HEK293T (cell line): Measurements from ENCODE around the gene CCM2L.

Experiments
- CTCF ChIA-PET: fragments of 350-600 bp; formaldehyde crosslinking; extraction: SDS; loops from one replicate; lab custom pipeline; 2021; ENCODE audit warnings: antibody characterized with exemption, inconsistent platforms; lab: Yijun Ruan, JAX
- POLR2A ChIA-PET: fragments of 350-600 bp; formaldehyde crosslinking; extraction: SDS; loops from one replicate; lab custom pipeline; 2020; ENCODE audit warnings: antibody characterized with exemption, inconsistent platforms; lab: Yijun Ruan, JAX
- DNase-seq: peaks from one replicate; pipeline ENCODE4 v3.0.0; 2012; ENCODE audit warnings: mixed read lengths; ENCODE audit errors: extremely low spot score
- ARNT ChIP-seq: fragments of 450-650 bp; IDR thresholded peaks from 2 replicates; pipeline ENCODE4 v1.6.1; 2017; ENCODE audit warnings: mild to moderate bottlenecking
- BHLHE40 ChIP-seq: fragments of 450-650 bp; IDR thresholded peaks from 2 replicates; pipeline ENCODE4 v1.6.1; 2016; ENCODE audit warnings: mild to moderate bottlenecking, moderate library complexity, borderline replicate concordance
- CTBP1 ChIP-seq: fragments of 450-650 bp; IDR thresholded peaks from 2 replicates; pipeline ENCODE4 v1.6.1; 2016; ENCODE audit warnings: borderline replicate concordance
- ELF4 ChIP-seq: fragments of 450-650 bp; IDR thresholded peaks from 2 replicates; pipeline ENCODE4 v1.6.1; 2017; ENCODE audit warnings: antibody characterized with exemption
- FOXA1 ChIP-seq: fragments of 450-650 bp; IDR thresholded peaks from 2 replicates; pipeline ENCODE4 v1.6.1; 2016; ENCODE audit warnings: mild to moderate bottlenecking
- FOXK2 ChIP-seq: fragments of 450-650 bp; IDR thresholded peaks from 2 replicates; pipeline ENCODE4 v1.6.1; 2016; ENCODE audit warnings: mild to moderate bottlenecking
- FOXM1 ChIP-seq: fragments of 450-650 bp; IDR thresholded peaks from 2 replicates; pipeline ENCODE4 v1.6.1; 2017; ENCODE audit warnings: mild to moderate bottlenecking, borderline replicate concordance
- HDGF ChIP-seq: fragments of 450-650 bp; IDR thresholded peaks from 2 replicates; pipeline ENCODE4 v1.6.1; 2017; ENCODE audit warnings: antibody characterized with exemption, borderline replicate concordance
- L3MBTL2 ChIP-seq: fragments of 450-650 bp; conservative IDR thresholded peaks from 2 replicates; pipeline ENCODE4 v1.6.1; 2016; ENCODE audit warnings: mild to moderate bottlenecking
- LEF1 ChIP-seq: fragments of 450-650 bp; IDR thresholded peaks from 2 replicates; pipeline ENCODE4 v1.6.1; 2017; ENCODE audit warnings: mild to moderate bottlenecking, borderline replicate concordance
- NFRKB ChIP-seq: fragments of 450-650 bp; IDR thresholded peaks from 2 replicates; pipeline ENCODE4 v1.6.1; 2016; ENCODE audit warnings: mild to moderate bottlenecking, moderate library complexity
- PKNOX1 ChIP-seq: fragments of 450-650 bp; IDR thresholded peaks from 2 replicates; pipeline ENCODE4 v1.6.1; 2016
- SP1 ChIP-seq: fragments of 450-650 bp; IDR thresholded peaks from 2 replicates; pipeline ENCODE4 v1.6.1; 2017
- SUZ12 ChIP-seq: fragments of 450-650 bp; IDR thresholded peaks from 2 replicates; pipeline ENCODE4 v1.6.1; 2016; ENCODE audit warnings: mild to moderate bottlenecking
- TARDBP ChIP-seq: fragments of 450-650 bp; IDR thresholded peaks from 2 replicates; pipeline ENCODE4 v1.6.1; 2016
- ZNF384 ChIP-seq: fragments of 450-650 bp; IDR thresholded peaks from 2 replicates; pipeline ENCODE4 v1.6.1; 2016

The CCM2L gene

DNA sequence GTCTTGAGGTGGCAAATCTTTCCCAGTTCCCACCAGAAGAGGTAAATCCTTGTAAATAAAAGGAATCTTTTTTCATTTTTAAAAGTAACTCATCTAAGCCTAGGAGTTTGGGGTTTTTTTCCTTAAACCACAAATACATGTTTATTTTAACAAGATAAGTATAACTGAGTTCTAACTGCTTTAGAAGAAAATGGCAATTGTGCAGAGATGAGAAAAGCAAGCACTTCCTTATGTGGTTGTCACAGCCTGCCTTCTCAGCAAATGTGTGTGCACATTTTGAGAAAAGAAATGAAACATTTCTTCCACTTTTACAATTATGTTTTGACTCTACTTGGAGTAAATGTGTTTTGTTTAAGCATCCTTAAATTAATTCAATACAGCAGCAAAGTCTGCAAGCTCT is 59.5 kb downstream of the CCM2L start:
- ChIA-PET CTCF (no interaction called here), POLR2A (no interaction called here)
- TF ChIP-seq TARDBP, result no peak
- TF ChIP-seq FOXK2, result no peak
- TF ChIP-seq SP1, result no peak
- TF ChIP-seq HDGF, result no peak
- TF ChIP-seq ZNF384, result no peak
- TF ChIP-seq LEF1, result no peak
- TF ChIP-seq BHLHE40, result no peak
- no peak for TF ChIP-seq L3MBTL2
- TF ChIP-seq ARNT, result no peak
- no peak for TF ChIP-seq CTBP1
- no peak for TF ChIP-seq NFRKB
- no peak for TF ChIP-seq FOXM1
- TF ChIP-seq PKNOX1, result no peak
- TF ChIP-seq FOXA1, result no peak
- DNase-seq, result no peak

DNA sequence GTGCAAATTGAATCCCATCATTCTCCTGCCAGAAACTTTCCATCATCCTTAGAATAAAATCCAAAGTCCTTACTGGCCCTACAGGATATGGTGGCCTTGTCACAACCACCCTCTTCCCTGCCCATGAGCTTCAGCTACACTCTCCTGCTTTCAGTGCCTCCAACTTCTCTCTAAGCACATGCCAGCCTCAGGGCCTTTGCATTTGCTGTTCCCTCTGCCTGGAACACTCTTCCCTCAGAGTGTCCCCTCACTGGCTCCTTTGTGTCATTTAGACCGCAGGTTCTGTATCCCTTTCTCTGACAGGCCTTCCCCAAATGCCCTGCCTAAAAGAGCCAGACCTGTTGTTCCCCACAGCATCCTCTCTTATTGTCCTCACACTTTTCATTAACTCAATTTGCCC is 60.0 kb downstream of the CCM2L start:
- POLR2A ChIA-PET, result no interaction called here
- TF ChIP-seq NFRKB (no peak), L3MBTL2 (no peak), FOXA1 (no peak), ELF4 (no peak), CTBP1 (no peak), PKNOX1 (no peak), LEF1 (no peak), SUZ12 (no peak)
- DNase-seq, result no peak
- CTCF ChIA-PET, result no interaction called here

DNA sequence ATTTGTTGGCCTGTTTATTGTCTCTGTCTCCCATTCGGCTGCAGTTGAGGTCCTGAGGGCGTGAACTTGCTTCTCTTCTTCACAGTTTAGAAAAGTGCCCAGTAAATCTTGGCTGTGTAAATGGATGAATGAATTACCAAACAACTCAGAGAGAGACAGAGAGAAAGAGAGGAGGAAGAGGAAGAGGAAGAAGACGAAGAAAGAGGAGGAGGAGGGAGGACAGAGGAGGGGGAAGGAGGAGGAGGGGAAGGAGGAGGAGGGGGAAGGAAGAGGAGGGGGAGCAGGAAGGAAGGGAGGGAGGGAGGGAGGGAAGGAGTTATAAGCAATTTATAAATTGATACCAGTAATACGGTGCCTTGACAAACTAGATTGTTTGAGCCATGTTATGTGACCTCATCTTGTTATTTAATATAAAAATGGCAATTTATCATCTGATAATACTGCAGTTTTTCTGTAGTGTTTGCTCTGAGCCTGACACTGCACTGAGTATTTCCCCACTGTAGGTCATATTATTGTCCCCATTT is 60.5 kb downstream of the CCM2L start:
- DNase-seq, result no peak
- no peak for TF ChIP-seq FOXA1
- POLR2A ChIA-PET, result no interaction called here
- CTCF ChIA-PET, result no interaction called here

DNA sequence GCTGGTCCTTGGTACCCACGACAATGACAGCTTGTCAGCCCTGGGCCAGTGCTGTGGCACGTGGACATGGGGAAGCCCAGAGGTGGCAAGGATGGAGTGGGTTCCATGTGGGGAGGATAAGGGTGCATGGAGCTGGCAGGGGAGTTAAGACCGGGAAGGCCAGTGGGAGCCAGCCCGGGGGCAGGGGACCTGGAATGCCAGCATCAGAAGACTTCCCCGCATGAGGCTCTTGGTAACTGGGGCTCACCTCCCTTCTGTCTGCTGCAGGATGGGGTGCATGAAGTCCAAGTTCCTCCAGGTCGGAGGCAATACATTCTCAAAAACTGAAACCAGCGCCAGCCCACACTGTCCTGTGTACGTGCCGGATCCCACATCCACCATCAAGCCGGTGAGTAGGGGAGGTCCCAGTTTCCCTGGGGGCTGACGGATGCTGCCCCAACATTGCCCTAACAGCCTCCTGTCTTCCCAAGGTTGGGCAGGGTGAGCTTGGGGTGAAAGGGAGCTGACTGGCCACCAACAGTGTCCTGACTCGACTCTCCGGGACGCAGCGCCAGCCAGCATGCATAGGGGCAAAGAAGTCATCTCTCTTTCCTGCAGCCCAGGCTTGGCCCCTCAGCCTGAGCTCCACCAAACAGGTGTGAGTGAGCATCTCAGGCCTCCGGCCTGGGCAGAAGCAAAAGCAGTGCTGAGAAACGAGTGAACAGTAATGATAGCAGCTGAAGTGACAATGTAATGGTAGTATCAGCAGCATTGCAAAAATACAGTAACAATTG is 61.3 kb downstream of the CCM2L start:
- ChIA-PET POLR2A (no interaction called here), CTCF (no interaction called here)
- DNase-seq, result no peak
- no peak for TF ChIP-seq PKNOX1
- no peak for TF ChIP-seq HDGF
- TF ChIP-seq SUZ12, result no peak
- TF ChIP-seq L3MBTL2, result no peak
- TF ChIP-seq CTBP1, result no peak

DNA sequence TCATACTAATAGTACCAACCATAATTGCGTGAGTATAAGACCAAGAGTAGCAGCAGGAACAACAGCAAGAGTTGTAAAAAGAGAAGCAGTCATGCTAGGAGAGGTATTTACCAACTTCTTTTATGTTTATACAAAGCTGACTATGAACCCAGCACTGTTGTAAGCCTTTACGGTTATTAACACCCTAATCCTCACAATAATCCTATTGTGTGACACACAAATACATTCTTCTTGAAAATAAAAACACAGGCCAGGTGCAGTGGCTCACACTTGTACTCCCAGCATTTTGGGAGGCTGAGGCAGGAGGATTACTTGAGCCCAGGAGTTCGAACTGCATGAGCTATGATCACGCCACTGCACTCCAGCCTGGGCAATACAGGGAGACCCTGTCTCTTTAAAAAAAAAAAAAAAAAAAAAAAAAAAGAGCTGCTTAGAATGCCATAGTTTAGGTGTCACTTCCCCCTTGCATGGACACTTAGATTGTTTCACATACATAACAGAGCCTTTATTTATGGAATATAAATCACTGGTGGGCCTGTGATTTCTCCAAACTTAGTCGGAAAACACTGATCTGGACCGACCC is 62.0 kb downstream of the CCM2L start:
- POLR2A ChIA-PET, result no interaction called here
- TF ChIP-seq ZNF384 (peak; percentile 51; the same call in 1 of the 2 replicates), HDGF (no peak), SUZ12 (no peak), NFRKB (no peak), CTBP1 (no peak)
- CTCF ChIA-PET, result no interaction called here
- DNase-seq, result no peak

- CTCF ChIA-PET, result no interaction called here
- no peak for DNase-seq
- TF ChIP-seq ARNT, result no peak
- POLR2A ChIA-PET, result no interaction called here
These were observed 65.3 kb downstream of the CCM2L start for GRCh38 chr20:32075534-32075933.

DNA sequence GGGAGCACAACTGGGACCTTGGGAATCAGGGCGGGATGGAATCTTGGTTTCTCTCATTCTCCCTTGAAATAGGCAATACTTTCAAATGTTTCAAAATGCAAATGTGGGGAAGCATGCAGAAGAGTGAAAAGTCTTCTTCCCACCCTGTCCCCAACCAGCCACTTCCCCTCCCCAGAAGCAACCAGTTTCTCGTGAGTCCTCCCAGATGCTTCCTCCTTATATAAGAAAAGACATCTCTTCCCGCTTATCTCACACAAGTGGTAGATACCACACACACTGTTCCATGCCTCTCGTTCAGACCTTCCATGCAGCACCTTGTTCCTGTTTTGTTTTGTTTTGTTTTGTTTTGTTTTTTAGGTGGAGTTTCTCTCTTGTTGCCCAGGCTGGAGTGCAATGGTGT is 67.0 kb downstream of the CCM2L start:
- ChIA-PET CTCF (no interaction called here), POLR2A (no interaction called here)
- DNase-seq, result no peak
- no peak for TF ChIP-seq PKNOX1
- TF ChIP-seq FOXA1, result no peak
- TF ChIP-seq ARNT, result no peak
- TF ChIP-seq BHLHE40, result no peak
- no peak for TF ChIP-seq SUZ12
- no peak for TF ChIP-seq L3MBTL2
- no peak for TF ChIP-seq FOXK2
